GM21515 (cell line): ENCODE measurements around the gene RAB26.

Experiments used
- ATAC-seq: cut with Tn5 transposase; IDR thresholded peaks from one replicate; pipeline ENCODE4 v1.9.1; 2021; ENCODE audit not compliant: unreplicated experiment

Gene RAB26

DNA sequence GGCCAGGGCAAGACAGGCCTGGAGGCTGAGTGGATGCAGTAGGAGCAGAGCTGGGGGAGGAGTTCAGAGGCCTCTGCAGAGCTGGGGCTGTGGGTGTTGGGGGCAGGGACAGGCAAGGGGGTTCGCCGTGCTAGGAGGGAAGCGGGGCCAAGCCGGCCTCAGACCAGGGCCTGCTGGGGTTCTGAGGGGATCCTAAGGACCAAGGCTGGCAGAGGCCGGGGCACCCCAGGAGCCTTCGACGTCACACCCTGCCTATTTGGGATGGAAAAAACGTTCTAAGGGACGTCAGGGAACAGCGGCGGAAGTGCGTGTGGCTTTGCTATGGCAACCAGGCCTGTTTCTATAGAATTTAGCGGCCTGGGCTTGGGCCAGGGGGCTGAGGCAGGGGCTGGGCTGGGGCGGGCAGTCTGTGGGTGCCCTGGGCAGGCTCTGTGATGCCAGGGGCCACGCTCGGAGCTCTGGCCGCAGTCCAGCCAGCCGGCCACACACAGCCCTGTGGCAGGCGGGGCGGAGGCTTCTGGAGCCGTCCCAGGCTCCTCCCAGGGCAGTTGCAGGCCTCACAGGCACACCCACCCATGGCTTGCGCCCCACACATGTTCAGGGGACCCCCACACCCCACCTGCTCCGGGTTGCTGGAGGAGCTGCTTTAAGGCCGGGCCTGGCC, 10.9 kb downstream of the RAB26 start:
- ATAC-seq, result no peak

DNA sequence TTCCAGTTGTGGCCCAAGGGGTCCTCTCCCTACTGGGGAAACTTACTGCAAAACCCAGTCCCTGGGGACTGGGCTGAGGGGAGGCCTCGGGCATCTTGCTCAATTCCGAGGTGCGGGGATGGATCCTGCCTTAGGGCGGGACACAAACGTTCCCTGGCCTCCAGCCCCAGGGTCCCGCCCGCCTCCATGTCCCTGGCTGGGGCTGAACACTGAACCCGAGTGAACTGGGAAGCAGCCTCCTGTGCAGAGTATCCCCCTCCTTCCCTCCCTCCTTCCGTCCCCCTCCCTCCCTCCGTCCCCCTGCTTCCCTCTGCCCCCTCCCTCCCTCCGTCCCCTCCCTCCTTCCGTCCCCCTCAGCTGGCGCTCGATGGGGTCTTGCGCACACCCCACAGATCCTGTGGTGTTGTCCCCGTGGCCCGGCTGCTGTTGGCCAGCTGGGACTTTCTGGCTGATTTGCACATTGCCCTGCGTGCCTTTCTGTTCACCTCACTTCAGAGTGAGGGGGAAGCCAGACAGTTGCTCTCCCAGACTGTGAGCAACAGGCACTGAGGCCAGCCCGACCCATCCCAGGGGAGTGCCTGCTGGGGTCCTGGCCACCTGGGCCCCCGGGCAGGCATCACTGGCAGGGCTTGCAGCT, 12.6 kb downstream of the RAB26 start:
- ATAC-seq, result no peak

DNA sequence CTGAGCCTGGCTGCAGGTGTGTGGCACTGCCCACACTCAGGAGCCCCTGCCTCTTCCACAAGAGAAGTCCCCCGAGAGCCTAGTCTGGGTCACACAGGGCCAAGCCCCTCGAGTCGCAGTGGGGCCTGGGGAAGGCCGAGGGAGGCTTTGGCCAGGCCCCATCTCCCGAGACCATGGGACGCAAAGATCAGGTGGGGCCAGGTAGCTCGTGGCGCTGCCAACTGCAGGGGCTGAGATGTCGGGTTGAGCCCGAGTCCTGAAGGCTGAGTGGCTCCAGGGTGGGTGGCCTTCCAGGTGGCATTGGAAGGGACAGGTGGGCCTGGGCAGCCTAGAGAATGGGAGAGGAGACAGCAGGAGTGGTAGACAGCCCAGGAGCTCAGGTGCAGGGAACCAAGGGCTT, 13.5 kb downstream of the RAB26 start:
- no peak for ATAC-seq

DNA sequence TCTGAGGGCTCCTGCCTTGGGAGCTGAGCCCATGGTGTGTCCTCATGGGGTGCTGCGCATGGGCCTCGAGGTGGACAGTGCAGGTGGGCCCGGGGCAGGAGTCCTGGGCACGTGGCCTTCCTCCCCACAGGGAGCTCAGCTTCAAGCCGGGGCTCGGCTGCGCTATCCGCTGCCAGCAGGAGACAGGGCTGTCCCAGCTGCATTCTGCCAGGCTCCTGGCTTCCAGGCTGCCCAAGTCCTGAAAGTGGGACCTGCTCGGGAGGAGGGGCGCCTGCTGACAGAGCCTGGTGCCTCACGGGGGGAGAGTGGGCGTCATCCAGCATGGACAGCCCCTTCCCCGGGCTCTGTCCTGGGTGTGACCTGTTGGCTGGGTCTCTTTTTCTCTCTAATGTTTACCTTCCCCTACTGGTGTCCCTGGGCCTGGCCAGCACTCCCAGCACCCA, 14.3 kb downstream of the RAB26 start:
- ATAC-seq, result no peak

DNA sequence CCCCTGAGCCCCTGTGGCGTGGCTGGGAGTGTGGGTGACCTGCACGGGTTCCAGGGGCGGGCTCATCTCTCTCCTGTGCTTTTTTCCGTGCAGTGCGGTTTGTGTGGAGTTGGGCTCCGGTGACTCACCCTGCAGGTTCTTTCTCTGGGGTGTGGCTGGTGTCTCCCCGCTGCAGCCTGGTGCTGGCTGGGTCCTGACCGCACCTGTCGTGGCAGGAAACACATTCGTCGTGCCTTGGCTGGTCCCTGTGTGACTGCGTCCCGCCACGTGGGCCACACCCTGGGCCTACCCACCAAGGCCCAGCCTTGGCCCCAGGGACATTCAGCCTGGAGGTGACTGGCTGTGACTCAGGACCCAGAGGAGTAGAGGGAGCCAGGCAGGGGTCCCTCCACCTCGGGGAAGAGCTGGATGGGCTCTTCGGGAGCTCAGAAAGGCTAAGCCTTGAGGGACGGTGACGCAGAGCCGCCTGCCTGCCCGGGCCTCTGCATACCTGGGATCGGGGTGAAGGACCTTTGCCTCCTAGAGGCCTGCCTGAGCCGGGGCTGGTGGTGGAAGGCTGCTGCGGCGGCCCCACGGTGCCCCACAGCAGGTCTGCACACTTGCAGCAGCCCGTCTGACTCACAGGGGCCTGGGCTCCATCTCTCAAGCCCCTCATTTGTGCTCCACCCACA, 14.9 kb downstream of the RAB26 start:
- no peak for ATAC-seq

DNA sequence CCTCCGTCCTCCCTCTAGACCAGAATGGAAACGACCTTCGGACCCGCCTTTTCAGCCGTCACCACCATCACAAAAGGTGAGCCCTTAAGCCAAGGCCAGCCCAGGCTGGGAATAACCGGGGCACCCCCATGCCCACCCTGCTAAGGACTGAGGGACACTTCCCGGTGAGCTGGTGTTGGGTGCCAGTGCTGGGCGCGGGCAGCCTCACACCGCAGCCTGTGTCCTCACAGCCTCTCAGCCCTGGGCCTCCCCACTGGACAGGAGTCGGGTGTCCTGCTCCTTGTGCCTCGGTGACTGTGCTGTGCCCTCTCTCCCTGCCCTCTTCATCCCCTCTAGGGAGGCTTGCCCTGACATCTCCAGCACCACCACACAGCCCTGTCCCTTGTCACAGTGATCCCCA, 17.4 kb downstream of the RAB26 start:
- no peak for ATAC-seq

DNA sequence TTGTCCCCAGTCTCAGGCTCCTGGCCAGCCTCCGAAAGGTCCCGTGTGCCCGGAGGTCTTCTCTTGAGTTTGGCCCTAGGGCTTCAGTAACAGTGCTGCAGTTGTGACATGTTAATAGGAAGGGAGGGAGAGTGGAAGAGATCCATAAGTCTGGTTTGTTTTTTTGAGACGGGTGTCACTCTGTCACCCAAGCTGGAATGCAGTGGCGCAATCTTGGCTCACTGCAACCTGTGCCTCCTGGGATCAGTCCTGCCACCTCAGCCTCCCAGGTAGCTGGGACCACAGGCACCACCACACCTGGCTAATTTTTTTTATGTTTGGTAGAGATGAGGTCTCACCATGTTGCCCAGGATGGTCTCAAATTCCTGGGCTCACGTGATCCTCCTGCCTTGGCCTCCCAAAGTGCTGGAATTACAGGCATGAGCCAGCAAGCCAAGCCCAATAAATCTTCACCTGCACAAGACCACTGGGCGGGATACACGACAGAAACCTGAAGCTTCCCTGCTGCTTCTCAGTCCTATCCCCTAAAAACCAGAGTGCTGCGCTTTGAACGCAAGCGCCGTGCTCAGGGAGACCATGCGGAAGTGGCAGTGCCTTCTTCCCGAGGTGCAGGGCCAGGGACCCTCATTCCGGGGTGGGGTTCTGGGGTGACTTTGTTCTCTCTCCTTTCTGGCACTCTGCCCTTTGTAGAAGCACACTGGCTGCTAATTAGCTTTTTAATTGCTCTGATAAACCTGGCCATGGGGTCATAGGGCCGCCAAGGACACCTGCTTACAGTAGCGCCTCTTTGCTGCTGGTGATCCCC, 18.0 kb downstream of the RAB26 start:
- no peak for ATAC-seq

DNA sequence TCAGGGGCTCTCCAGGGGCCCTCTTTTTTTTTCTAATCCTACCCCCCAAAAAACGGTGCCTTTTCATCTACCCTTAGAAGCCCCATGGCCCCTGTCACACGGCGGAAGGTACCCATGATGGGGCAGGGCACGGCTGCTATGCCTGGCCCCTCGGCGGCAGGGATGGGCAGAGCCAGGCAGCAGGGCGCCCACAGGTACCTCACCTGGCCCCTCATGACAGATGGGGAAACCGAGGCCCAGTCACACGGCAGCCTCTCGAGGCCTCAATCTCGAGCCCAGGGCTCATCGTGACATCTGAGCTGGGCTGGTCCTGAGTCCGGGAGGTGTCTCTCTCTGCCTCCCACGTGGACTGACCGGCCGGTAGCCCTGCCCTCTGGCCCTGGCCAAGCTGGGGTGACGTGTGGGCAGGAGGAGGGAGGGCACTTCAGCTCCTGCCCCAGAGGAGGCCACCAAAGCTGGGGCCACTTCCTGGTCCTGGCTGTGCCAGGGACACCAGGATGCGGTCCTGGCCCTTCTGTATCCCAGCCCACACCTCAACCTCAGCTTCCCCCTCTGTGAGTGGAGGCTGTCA, 18.7 kb downstream of the RAB26 start:
- ATAC-seq, result no peak

DNA sequence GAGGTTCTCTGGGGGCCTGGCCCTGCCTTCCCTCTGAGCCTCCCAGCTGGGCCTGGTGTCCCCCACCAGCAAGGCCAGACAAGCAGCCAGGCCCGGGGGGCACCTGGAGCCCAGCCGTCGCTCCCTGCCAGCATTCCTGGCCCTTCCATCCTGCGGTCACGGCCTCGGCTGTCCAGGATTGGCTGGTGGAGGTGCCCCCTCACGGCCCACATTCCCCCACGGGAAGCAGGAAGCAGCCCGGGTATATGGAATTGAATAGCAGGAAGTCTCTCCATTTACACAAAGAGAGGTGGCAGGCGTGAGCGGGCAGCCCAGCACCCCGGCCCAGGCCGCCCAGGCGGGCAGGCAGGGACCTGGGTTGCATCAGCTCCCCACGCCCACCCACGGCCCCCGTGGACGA, 21.7 kb downstream of the RAB26 start:
- no peak for ATAC-seq

DNA sequence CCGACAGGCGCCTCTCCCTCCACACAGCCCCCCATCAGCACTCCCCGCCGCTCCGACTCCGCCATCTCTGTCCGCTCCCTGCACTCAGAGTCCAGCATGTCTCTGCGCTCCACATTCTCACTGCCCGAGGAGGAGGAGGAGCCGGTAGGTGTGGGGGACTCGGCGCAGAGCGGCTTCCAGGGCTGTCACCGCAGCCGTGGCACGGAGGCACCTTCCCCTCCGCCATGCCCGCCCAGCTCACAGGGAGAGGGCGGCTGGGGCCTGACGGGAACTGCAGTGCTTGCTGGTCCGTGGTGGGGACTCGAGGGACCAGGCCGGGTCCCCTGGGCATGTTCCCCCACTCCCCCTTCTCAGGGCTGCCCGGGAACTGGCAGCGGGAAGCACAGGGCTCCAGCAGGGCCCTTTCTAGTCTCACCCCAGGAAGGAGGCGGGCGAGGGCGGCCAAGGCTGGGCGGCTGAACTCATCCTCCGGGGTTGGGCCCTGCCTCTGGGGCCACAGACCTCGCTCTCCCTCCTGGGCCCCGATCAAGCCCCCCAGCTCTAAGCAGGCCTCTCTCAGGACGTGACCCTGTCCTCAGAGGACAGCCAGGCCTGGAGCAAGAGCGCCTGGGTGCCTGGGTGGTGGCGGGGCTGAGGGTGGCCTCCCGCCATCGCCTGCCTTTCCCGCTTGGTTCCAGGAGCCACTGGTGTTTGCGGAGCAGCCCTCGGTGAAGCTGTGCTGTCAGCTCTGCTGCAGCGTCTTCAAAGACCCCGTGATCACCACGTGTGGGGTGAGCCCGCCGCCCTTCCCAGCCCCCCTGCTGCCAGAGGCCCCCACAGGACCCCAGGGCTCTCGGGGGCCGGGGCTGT, 22.4 kb downstream of the RAB26 start:
- ATAC-seq, result no peak

DNA sequence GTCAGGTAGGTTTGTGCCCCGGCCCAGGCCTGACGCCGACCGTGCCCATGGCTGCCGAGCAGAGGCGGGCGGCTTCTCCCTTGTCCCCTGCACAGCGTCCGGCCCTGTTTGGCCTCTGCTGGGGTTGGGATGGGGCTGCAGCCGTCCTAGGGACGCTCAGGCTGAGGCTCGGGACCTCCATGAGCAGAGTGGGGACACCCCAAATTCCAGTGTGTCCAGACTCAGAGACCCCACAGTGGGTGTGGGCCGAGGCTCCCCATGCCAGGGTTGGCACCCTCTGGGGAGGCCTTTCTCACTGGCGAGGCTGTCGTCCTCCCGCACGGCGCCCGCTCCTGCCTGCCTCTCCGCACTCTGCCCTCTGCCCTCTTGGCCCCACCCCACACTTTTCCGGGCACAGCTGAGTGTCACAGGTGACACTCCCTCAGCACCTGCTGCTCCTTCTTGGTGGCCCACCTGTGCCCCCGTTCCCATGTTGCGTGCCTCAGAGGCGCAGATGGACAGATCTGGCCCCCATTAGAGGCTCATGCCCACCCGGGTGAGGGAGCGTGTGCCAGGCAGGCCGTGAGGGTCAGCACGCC, 23.3 kb downstream of the RAB26 start:
- ATAC-seq, result no peak

DNA sequence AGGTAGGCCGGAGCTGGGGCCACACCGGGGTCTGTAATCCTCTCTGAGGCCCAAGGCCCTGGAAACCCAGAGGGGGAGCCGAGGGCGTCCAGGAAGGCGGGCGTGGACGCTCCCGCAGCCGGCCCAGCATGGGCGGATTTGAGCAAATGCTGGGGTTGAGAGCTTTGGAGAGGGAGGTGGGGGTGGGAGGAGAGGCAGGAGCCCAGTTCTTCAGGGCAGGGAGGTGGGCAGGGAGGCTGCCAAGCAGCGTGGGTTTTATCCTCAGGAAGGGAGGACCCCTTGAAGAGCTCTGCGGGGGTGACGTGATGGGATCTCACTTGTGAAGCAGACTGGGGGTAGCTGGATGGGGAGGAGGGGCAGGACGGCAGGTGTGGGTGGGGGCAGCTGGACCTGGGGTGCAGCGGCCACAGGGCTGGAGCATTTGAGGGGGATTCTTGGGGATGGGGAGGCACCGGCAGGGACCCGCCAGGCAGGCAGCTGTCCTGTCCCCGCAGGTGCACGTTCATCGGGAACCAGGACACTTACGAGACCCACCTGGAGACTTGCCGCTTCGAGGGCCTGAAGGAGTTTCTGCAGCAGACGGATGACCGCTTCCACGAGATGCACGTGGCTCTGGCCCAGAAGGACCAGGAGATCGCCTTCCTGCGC, 24.4 kb downstream of the RAB26 start:
- ATAC-seq, result no peak

DNA sequence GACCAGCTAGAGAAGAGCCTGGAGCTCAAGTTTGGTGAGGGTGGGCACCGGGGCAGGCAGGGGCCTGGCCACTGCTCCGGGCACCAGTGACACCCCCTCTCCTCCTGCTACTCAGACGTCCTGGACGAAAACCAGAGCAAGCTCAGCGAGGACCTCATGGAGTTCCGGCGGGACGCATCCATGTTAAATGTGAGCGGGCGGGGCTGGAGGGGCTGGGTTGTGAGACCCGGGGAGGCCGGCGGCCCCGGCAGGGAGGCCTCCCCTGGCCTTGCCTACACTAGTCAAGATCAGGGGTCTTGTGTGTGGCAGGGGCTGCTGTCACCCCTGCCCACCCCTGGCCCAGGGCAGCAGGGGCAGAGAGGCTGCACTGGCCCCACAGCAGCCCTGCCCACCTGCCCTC, 24.9 kb downstream of the RAB26 start:
- no peak for ATAC-seq

DNA sequence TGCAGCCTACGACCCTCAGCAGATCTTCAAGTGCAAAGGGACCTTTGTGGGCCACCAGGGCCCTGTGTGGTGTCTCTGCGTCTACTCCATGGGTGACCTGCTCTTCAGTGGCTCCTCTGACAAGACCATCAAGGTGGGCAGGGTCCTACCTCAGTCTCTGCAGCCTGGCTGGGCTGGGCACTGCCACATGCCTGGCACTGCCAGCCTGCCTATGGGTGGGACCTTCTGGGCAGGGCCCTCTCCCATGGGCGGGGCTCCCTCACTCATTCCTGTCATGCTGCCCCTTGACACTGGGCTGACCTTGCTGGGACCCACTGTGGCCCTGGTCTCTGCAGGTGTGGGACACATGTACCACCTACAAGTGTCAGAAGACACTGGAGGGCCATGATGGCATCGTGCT, 25.5 kb downstream of the RAB26 start:
- no peak for ATAC-seq

DNA sequence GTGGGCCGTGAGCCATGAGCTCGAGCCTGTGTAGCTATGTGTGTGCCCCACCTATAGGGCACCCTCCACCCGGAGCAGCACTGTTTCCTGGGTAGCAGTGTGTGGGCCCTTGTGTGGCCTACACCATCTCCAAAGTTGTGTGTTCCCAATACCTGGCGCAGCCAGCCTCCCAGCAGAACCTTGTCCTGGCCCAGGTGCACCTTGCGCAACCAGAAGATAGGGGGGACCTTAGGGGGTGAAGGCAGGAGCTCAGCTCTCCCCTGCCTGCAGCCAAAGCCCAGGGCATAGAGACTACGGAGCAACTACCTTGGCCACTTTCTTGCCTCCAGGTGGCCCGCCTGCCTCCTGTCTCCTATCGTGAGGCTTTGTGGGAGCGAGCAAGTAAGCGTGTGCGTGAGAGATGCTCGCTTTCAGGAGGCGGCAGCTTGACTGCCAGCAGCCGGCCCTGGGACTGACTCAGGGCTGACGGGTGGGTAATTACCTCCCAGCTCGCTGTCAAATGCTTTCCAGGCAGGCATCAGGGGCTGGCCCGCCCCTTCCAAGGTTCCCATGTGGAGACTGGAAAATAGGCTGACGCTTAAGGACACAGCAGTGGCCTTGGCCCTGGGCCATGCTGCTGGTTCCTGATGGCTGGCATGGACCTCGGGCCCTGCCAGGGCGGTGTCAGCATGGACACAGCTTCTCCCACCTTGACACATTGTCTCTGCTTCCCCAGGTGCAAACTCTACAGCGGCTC, 26.1 kb downstream of the RAB26 start:
- no peak for ATAC-seq

DNA sequence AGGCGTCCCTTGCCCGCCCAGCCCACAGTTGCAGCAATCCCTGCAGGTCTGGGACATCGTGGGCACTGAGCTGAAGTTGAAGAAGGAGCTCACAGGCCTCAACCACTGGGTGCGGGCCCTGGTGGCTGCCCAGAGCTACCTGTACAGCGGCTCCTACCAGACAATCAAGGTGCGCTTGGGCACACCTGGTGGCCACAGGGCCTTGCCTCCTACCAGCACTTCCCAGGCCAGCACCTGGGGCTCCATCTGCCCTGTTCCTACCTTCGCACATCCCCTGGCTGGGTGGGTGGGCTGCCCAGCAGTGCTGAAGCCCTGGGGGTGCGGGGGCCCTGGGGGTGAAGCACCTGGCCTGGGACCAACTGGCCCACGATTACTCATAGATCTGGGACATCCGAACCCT, 27.0 kb downstream of the RAB26 start:
- ATAC-seq, result no peak

DNA sequence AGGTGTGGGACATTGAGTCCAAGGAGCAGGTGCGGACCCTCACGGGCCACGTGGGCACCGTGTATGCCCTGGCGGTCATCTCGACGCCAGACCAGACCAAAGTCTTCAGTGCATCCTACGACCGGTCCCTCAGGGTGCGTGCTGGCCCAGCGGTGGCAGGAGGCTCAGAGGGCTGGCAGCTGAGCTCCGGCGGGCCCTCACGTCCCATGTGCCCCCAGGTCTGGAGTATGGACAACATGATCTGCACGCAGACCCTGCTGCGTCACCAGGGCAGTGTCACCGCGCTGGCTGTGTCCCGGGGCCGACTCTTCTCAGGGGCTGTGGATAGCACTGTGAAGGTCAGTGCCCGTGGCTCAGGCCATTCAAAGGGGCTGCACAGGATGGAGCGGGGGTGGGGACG, 27.6 kb downstream of the RAB26 start:
- no peak for ATAC-seq

DNA sequence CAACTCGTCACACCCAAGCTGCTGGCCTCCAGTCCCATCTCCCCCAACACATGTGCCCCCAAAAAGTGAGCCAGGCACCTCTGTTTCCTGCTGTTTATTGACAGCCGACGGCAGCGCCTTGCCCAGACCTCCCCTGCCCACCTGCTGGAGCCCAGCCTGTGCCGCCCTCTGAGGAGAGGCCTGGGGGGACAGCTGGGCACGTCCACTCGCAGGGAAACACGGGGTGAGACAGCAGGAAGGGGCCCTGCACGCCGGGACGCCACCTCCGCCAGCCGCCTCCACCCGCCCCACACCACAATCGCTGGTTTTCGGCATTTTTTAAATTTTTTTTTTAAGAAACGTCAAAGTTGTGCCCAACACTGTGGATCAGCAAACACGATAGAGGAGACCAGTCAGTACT, 28.7 kb downstream of the RAB26 start:
- no peak for ATAC-seq

DNA sequence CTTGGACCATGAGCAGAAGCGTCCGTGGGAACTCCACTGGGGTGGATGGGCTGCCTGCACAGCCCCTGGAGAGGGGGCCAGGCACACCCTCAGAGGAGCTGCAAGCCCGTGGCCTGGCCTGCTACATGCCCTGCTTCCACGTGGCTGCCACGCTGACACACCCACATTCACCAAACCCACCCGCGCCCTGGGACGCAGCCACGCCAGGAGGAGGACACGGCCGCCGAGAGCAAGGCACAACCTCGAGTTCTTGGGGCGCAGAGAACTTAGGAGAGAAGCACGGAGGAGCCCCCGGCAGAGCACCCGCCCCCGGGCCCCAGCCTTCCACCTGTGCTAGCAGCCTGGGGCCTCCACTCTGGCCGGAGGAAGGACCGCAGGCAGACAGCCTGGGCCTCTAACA, 29.1 kb downstream of the RAB26 start:
- no peak for ATAC-seq
